Caco-2 (cell line): ENCODE data around the gene ZNF428. TPM values are rescaled to one million over a fixed set of nuclear protein-coding genes. Genes with fewer than 3 reads are reported as not detected.

Source experiments
- BruUV-seq: library from RNA; stranded (reverse); fragments of 400-500 nt; replicated peaks from 2 replicates; lab custom pipeline; 2021; lab: Mats Ljungman, UMichigan
- CTCF ChIA-PET: fragments of 300-600 bp; sonication (Branson Sonifier 250); formaldehyde crosslinking; loops from one replicate; lab custom pipeline; 2022; ENCODE audit warnings: antibody characterized with exemption; lab: Charles Lee
- POLR2A ChIA-PET: fragments of 300-600 bp; sonication (Branson Sonifier 250); formaldehyde crosslinking; loops from one replicate; lab custom pipeline; 2022; ENCODE audit warnings: antibody characterized with exemption; lab: Charles Lee
- DNase-seq, 2 experiments: peaks; one replicate each; pipeline versions ENCODE4 v3.0.0 to v3.0.0-alpha.2; 2020 to 2022
- H3K27me3 ChIP-seq: replicated peaks from 2 replicates; pipeline ENCODE4 v1.6.0; 2011; ENCODE audit warnings: low read length; ENCODE audit not compliant: control insufficient read depth, insufficient read depth
- H3K36me3 ChIP-seq: 2 replicates; pipeline ENCODE4 v1.5.1; 2011; ENCODE audit warnings: low read length; ENCODE audit not compliant: control insufficient read depth, insufficient read depth
- H3K4me1 ChIP-seq: fragments of 250-450 bp; sonication (Bioruptor Pico); 2 replicates; pipeline ENCODE4 v1.5.1; 2020; ENCODE audit warnings: mild to moderate bottlenecking
- H3K4me3 ChIP-seq: 2 replicates; pipeline ENCODE4 v1.5.1; 2011; ENCODE audit warnings: low read depth, mild to moderate bottlenecking, control low read depth, low read length
- H3K9me3 ChIP-seq: fragments of 250-450 bp; sonication (Bioruptor Pico); 2 replicates; pipeline ENCODE4 v1.5.1; 2020; ENCODE audit warnings: mild to moderate bottlenecking, moderate library complexity
- H3K27ac Mint-ChIP-seq: one replicate; pipeline ENCODE4 v1.8.0; 2022; ENCODE audit warnings: mixed read lengths; ENCODE audit not compliant: unreplicated experiment
- H3K27me3 Mint-ChIP-seq: one replicate; pipeline ENCODE4 v1.8.0; 2022; ENCODE audit warnings: mixed read lengths; ENCODE audit not compliant: insufficient read depth, unreplicated experiment
- H3K36me3 Mint-ChIP-seq: one replicate; pipeline ENCODE4 v1.8.0; 2022; ENCODE audit warnings: mild to moderate bottlenecking, mixed read lengths; ENCODE audit not compliant: insufficient read depth, unreplicated experiment
- H3K4me1 Mint-ChIP-seq: one replicate; pipeline ENCODE4 v1.8.0; 2022; ENCODE audit warnings: low read depth, mixed read lengths; ENCODE audit not compliant: unreplicated experiment
- H3K4me3 Mint-ChIP-seq: one replicate; pipeline ENCODE4 v1.8.0; 2022; ENCODE audit warnings: mild to moderate bottlenecking, moderate library complexity, mixed read lengths; ENCODE audit not compliant: unreplicated experiment
- H3K9me3 Mint-ChIP-seq: one replicate; pipeline ENCODE4 v1.8.0; 2022; ENCODE audit warnings: mixed read lengths; ENCODE audit not compliant: unreplicated experiment
- CTCF ChIP-seq, 2 experiments: fragments of 200-600 bp in 1 of 2; IDR thresholded peaks; 1 replicate in 1 of 2; 2 replicates in 1 of 2; pipeline versions ENCODE4 v1.5.1 to v1.8.0; 2011 to 2022; ENCODE audit warnings: antibody characterized with exemption in 1 of 2, control low read depth in 1 of 2, inconsistent platforms in 1 of 2, low read depth in 1 of 2, low read length in 1 of 2, mild to moderate bottlenecking in 1 of 2, moderate library complexity in 1 of 2; ENCODE audit not compliant: insufficient read depth in 1 of 2, severe bottlenecking in 1 of 2, unreplicated experiment in 1 of 2
- intact Hi-C: fragments of 100-400 bp; cut with micrococcal nuclease; formaldehyde crosslinking; loops from one replicate; pipeline ENCODE4 v1.10.0; 2022; ENCODE audit not compliant: unreplicated experiment
- total RNA-seq: library from RNA; stranded (reverse); gene quantifications from 2 replicates; pipeline ENCODE4 v1.2.3, GENCODE V29; 2022

ZNF428 gene
- total RNA-seq, 1 experiment from 2014 or later, result 38.9 TPM

GRCh38 chr19:43667876-43668405, 48.5 kb upstream of the ZNF428 start:
- peak in 1 of 2 experiments; percentile 45 for DNase-seq
- H3K4me3 ChIP-seq, result no peak overlapping the region
- H3K36me3 ChIP-seq, result no peaks in the 10 kb centered on the region
- H3K4me3 Mint-ChIP-seq, result peak overlapping the region; percentile 81
- CTCF ChIA-PET, result interaction anchor here (0.7 to 2.0 kb wide), 13 partner anchors 9 to 832 kb away, joined by 3 to 15 read pairs (median 5); partner anchors contain the start of genes IRGQ, SMG9, ZNF180 and ZNF576
- intact Hi-C loops, result loop anchor here (1.0 to 10.0 kb wide), 3 partner anchors 49 to 117 kb away; partner anchors contain the start of genes KCNN4 and ZNF428
- H3K27me3 ChIP-seq, result no peaks in the 10 kb centered on the region
- no peaks in the 10 kb centered on the region for H3K9me3 ChIP-seq
- peaks cover 8% of the 10 kb centered on the region for H3K27me3 Mint-ChIP-seq
- TF ChIP-seq CTCF (IDR thresholded peaks at IDR 0.05; ENCODE audit: insufficient read depth in 1 of 2, low read depth in 1 of 2, low read length in 1 of 2, severe bottlenecking in 1 of 2, unreplicated experiment in 1 of 2), result no peak
- peaks cover 7% of the 10 kb centered on the region for H3K4me1 Mint-ChIP-seq
- peaks cover 9% of the 10 kb centered on the region for H3K9me3 Mint-ChIP-seq
- no TSS peak for BruUV-seq
- H3K36me3 Mint-ChIP-seq, result peaks cover 17% of the 10 kb centered on the region
- H3K27ac Mint-ChIP-seq, result peak overlapping the region; percentile 50
- POLR2A ChIA-PET, result interaction anchor here (0.6 to 1.7 kb wide), 13 partner anchors 11 to 1119 kb away, joined by 3 to 12 read pairs (median 3); partner anchors contain the start of genes IRGQ, PINLYP, SMG9 and XRCC1
- H3K4me1 ChIP-seq, result peaks cover 19% of the 10 kb centered on the region

GRCh38 chr19:43667126-43667875, 47.9 kb upstream of the ZNF428 start:
- Mint-ChIP-seq H3K4me3 (no peak overlapping the region), H3K27ac (no peak overlapping the region), H3K27me3 (peaks cover 8% of the 10 kb centered on the region), H3K4me1 (peaks cover 5% of the 10 kb centered on the region), H3K36me3 (peaks cover 17% of the 10 kb centered on the region), H3K9me3 (peaks cover 9% of the 10 kb centered on the region)
- Histone ChIP-seq H3K4me1 (peaks cover 19% of the 10 kb centered on the region), H3K27me3 (no peaks in the 10 kb centered on the region), H3K4me3 (no peak overlapping the region), H3K9me3 (no peaks in the 10 kb centered on the region), H3K36me3 (no peaks in the 10 kb centered on the region)
- ChIA-PET CTCF (interaction anchor here (0.6 to 2.0 kb wide), 2 partner anchors 33 to 72 kb away, joined by 3 to 15 read pairs; partner anchors contain the start of genes IRGQ and ZNF576), POLR2A (no interaction called here)
- TF ChIP-seq CTCF (IDR thresholded peaks at IDR 0.05; ENCODE audit: insufficient read depth in 1 of 2, low read depth in 1 of 2, low read length in 1 of 2, severe bottlenecking in 1 of 2, unreplicated experiment in 1 of 2), result no peak
- intact Hi-C loops, result loop anchor here (5.0 to 10.0 kb wide), 2 partner anchors 60 to 118 kb away; partner anchors contain the start of gene KCNN4
- no TSS peak for BruUV-seq
- DNase-seq, result no peak

GRCh38 chr19:43664018-43664417, 44.6 kb upstream of the ZNF428 start:
- Histone ChIP-seq H3K9me3 (no peaks in the 10 kb centered on the region), H3K36me3 (no peaks in the 10 kb centered on the region), H3K27me3 (no peaks in the 10 kb centered on the region), H3K4me3 (no peak overlapping the region), H3K4me1 (peaks cover 4% of the 10 kb centered on the region; the same call in 1 of the 2 replicates)
- ChIA-PET CTCF (no interaction called here), POLR2A (no interaction called here)
- H3K4me3 Mint-ChIP-seq, result no peak overlapping the region
- TF ChIP-seq CTCF (IDR thresholded peaks at IDR 0.05; ENCODE audit: insufficient read depth in 1 of 2, low read depth in 1 of 2, low read length in 1 of 2, severe bottlenecking in 1 of 2, unreplicated experiment in 1 of 2), result no peak
- no peaks in the 10 kb centered on the region for H3K4me1 Mint-ChIP-seq
- H3K27ac Mint-ChIP-seq, result no peak overlapping the region
- intact Hi-C loops, result loop anchor here (10.0 kb wide), 1 partner anchor 121 kb away; the partner anchor contains the start of gene KCNN4
- BruUV-seq, result no TSS peak
- no peak for DNase-seq
- peaks cover 11% of the 10 kb centered on the region for H3K9me3 Mint-ChIP-seq
- peaks cover 11% of the 10 kb centered on the region for H3K36me3 Mint-ChIP-seq
- H3K27me3 Mint-ChIP-seq, result no peaks in the 10 kb centered on the region
